HG03097 (cell line): Measurements from ENCODE around the gene ANKK1.

ENCODE experiments used
- ATAC-seq: cut with Tn5 transposase; IDR thresholded peaks from one replicate; pipeline ENCODE4 v1.9.1; 2021; ENCODE audit not compliant: unreplicated experiment, low FRiP score

Gene ANKK1

GRCh38 chr11:113408206-113408605, 20.6 kb downstream of the ANKK1 start:
- no peak for ATAC-seq

GRCh38 chr11:113408887-113409286, 21.3 kb downstream of the ANKK1 start:
- no peak for ATAC-seq

- ATAC-seq, result no peak
Measured at GRCh38 chr11:113409526-113409925, 21.9 kb downstream of the ANKK1 start.

GRCh38 chr11:113410414-113411135, 23.0 kb downstream of the ANKK1 start:
- ATAC-seq, result no peak

- ATAC-seq, result no peak
Measured at GRCh38 chr11:113411536-113411935, 24.0 kb downstream of the ANKK1 start.

- no peak for ATAC-seq
Measured at GRCh38 chr11:113412675-113413074, 25.1 kb downstream of the ANKK1 start.

GRCh38 chr11:113415343-113415742, 27.8 kb downstream of the ANKK1 start:
- ATAC-seq, result no peak

- no peak for ATAC-seq
Measured at GRCh38 chr11:113417428-113417827, 29.8 kb downstream of the ANKK1 start.

- no peak for ATAC-seq
Measured at GRCh38 chr11:113419454-113420003, 31.9 kb downstream of the ANKK1 start.

- ATAC-seq, result no peak
Measured at GRCh38 chr11:113420808-113421207, 33.2 kb downstream of the ANKK1 start.

- ATAC-seq, result no peak
Measured at GRCh38 chr11:113426686-113427085, 39.1 kb downstream of the ANKK1 start.

- ATAC-seq, result no peak
Measured at GRCh38 chr11:113431746-113432145, 44.2 kb downstream of the ANKK1 start.

- ATAC-seq, result no peak
Measured at GRCh38 chr11:113435190-113435968, 47.8 kb downstream of the ANKK1 start.

GRCh38 chr11:113436672-113437252, 49.2 kb downstream of the ANKK1 start:
- no peak for ATAC-seq

GRCh38 chr11:113440816-113441215, 53.2 kb downstream of the ANKK1 start:
- no peak for ATAC-seq

- ATAC-seq, result no peak
Measured at GRCh38 chr11:113444502-113445123, 57.0 kb downstream of the ANKK1 start.

GRCh38 chr11:113446112-113446511, 58.5 kb downstream of the ANKK1 start:
- no peak for ATAC-seq

- ATAC-seq, result no peak
Measured at GRCh38 chr11:113446938-113447337, 59.4 kb downstream of the ANKK1 start.

- no peak for ATAC-seq
Measured at GRCh38 chr11:113447621-113448315, 60.2 kb downstream of the ANKK1 start.

- ATAC-seq, result no peak
Measured at GRCh38 chr11:113448316-113448677, 60.7 kb downstream of the ANKK1 start.
